Eye (tissue), 1 donor: ENCODE measurements around the gene NCKIPSD.
A peak's percentile ranks its signal among the peaks of the same experiment; 100 is the strongest.
"Not testable (repeated sequence)": the region's sequence is repeated elsewhere in the genome, so short reads cannot be mapped to it uniquely, and the experiment has no call there.

Experiments
- DNase-seq: peaks from one replicate; pipeline ENCODE4 v3.0.0-alpha.2; 2015

The NCKIPSD gene

DNA sequence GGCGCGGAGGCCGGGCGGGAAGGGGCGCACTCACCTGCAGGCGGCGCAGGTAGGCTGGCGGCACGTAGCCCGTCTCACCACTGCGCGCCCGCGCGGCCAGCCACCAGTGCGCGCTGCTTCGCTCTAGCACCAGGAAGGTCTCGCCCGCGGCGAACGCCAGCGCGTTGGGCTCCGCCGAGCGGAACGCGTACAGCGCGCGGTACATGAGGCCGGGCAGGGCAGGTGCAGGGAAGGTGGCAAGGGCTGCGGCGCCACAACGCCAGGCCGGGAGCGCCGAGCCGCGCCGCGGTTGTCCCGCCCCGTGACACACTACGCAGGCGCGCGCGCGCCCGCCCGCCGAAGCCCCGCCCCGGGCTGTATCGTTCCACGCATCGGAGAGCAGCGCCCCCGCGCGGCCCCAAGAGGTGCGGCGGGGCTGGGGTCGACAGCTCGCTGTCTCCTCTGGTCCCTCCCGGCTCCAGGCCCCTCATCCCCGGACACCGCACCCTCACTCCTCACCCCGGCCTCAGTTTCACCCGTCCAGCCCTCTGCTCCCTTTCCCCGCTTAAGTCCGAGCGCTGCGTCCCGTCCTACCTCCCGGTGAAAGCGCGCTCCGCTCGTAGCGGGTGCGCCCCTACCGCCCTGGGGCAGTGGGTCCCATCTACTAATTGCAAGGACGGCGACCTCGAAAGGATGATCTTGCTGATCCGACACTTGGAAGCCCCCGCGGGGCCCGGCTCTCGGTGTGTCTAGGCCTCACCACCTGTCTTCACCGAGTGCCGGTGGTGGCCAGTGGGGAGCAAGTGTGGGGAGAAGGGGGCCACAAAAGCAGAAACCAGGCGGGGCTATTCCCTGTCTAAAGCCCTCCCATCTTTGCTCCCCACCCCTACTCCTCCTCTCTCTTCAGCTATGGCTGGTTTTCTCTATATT, at the start of gene NCKIPSD:
Gene NCKIPSD, minus strand, starts transcription at position 313 of the 909 bp plus-strand sequence. Its CDS starts 108 bp downstream, at position 205.
- DNase-seq = peak; percentile 97

DNA sequence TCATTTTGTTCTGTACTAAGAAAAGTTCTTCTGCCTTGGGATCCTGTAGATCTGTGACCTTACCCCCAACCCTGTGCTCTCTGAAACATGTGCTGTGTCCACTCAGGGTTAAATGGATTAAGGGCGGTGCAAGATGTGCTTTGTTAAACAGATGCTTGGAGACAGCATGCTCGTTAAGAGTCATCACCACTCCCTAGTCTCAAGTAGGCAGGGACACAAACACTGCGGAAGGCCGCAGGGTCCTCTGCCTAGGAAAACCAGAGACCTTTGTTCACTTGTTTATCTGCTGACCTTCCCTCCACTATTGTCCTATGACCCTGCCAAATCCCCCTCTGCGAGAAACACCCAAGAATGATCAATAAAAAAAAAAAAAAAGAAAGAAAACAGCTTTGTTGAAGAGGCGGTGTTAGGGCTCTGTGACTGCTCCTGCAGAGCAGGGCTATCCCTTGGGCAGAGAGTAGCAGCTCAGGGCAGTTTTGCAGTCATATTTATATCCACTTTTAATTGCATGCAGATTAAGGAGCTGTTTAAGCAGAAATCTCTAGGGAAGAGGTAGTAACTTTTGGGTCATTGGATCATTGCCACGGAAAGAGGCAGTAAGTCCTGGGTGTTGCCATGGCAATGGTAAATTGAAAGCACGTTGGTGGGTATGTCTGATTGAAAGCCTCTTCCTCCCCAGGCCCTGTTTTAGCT, 49.5 kb upstream of the NCKIPSD start:
- DNase-seq = peak; percentile 58

- not testable (repeated sequence) for DNase-seq
These were observed 48.8 kb upstream of the NCKIPSD start for GRCh38 chr3:48734541-48734940.

DNA sequence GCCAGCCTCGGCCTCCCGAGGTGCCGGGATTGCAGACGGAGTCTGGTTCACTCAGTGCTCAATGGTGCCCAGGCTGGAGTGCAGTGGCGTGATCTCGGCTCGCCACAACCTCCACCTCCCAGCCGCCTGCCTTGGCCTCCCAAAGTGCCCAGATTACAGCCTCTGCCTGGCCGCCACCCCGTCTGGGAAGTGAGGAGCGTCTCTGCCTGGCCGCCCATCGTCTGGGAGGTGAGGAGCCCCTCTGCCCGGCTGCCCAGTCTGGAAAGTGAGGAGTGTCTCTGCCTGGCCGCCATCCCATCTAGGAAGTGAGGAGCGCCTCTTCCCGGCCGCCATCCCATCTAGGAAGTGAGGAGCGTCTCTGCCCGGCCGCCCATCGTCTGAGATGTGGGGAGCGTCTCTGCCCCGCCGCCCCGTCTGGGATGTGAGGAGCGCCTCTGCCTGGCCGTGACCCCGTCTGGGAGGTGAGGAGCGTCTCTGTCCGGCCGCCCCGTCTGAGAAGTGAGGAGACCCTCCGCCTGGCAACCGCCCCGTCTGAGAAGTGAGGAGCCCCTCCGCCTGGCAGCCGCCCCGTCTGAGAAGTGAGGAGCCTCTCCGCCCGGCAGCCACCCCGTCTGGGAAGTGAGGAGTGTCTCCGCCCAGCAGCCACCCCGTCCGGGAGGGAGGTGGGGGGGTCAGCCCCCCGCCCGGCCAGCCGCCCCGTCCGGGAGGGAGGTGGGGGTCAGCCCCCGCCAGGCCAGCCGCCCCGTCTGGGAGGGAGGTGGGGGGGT, 48.2 kb upstream of the NCKIPSD start:
- DNase-seq = not testable (repeated sequence)

DNA sequence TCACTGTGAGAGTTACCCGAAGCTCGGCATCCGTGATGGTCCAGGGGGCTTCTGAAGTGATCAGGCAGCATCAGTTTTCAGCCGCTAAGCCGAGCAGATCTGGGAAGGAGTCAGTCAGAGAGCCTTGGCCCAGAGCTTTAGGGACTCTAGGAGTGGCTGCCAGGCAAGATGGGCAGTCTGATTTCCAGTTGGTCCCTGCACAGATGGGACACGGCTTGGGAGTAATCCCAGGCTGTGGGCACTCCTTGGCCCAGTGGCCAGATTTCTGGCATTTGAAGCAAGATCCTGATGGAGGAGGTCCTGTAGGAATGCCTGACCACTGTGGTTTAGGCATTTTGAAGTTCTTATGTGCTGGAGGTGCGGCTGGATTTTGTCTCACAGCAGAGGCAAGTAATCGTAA, 41.8 kb upstream of the NCKIPSD start:
- no peak for DNase-seq

DNA sequence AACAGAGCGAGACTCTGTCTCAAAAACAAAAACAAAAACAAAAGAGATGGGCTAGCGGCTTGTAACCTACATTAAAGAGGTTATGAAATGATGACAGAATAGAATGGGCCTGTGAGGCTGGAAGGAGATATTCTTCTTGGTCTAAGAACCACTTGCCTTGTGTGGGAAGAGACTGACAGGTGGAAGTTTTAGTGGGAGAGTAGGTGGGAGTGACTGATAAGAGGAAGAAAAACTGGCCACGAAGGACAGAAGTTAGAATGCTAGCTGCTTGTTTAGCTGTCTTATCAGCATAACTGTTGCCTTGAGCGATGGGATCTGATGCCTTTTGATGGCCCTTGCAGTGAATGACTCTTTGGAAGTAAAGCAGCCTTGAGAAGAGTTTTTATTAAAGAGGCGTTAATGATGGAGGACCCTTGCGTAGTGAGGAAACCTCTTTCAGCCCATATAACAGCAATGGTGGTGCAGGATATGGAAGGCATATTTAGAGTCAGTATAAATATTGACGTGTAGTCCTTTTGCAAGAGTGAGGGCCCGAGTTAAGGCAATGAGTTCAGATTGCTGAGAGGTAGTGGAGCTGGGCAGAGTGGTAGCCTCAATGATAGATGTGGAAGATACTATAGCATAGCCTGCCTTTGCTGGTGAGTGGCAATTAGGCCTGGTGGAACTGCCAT, 39.6 kb upstream of the NCKIPSD start:
- not testable (repeated sequence) for DNase-seq

DNA sequence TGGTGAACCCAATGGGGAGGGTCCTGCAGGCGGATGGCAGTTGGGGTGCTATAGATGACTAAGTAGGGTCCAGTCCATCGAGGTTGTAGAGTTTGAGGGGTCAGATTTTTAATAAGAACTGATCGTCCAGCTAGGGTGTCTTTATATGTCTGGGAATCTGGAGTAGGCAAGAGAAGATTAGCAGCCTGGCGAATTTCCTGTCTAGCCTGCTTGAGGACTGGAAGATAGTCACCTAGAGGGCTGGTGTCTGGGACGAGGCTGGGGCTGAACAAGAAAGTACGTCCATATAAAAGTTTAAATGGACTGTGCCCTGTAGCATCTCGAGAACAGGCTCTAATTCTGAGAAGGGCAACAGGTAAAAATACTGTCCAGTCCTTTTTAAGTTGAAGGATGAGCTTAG, 38.0 kb upstream of the NCKIPSD start:
- no peak for DNase-seq

DNA sequence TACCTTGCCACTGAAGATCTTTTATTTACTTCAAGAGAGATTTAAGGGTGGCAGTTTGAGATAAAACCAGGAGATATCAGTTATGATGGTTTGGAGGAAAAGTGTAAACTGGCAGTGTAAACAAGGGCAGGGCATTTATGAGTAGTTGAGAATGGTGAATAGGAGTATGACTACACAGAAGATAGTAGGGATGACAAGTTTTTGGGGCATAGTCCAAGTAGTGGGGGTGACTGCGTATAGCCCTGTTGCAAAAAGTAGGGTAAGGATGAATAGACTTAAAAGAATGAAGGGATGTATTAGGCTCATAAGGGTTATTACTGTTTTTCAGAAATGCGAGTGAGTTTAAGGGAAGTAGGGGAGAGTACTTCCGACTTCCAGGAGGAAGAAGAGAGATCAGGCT, 37.6 kb upstream of the NCKIPSD start:
- not testable (repeated sequence) for DNase-seq

- peak; percentile 99 for DNase-seq
These were observed 31.4 kb upstream of the NCKIPSD start, which contains the start of gene IP6K2 for GRCh38 chr3:48716982-48717746. Gene IP6K2, minus strand, starts transcription at chr3:48717221. Its CDS starts 21,930 bp downstream, at chr3:48695291.

DNA sequence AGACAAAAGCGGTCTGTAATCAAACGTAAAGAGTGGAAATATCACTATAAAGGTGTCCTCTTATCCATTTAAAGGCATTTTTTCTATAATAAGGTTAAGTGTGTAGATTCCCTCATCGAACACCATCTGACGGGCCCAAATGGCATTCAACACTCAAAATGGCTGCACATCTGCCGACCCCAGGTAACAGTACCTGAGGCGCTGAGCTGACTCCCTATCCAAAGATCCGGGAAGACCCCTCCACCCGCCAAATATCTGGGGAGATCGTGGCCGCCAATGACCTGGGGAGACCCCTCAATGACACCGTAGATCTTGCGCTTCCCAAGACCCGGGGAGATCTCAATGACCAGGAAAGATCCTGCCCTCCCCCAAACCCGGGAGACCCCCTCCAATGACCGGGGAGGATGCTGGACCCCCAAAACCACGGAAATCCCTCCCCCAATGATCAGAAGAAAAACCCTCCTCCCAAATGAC, 30.8 kb upstream of the NCKIPSD start:
- DNase-seq = peak; percentile 76

- peak; percentile 78 for DNase-seq
These were observed 29.6 kb upstream of the NCKIPSD start for GRCh38 chr3:48715174-48715800.

GRCh38 chr3:48711727-48712126, 26.0 kb upstream of the NCKIPSD start:
- no peak for DNase-seq

DNA sequence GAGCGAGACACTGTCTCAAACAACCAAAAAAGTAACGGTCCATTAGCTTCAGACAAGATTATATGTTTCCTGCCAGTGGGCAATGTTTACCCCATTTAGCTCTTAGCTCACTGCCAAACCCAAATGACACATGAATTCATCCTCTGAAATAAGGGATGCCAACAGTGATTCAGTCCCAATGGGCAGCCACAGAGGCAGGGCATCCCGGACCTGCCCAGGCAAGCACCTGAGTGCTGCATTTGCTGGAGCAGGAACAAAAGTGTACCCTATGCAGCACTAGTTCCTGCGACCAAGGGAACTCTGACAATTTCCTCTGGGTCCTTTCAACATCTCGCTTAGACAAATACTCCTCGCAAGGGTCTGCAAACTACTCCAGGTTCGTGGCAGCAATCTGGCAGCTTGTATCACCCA, 23.3 kb upstream of the NCKIPSD start:
- no peak for DNase-seq

- no peak for DNase-seq
These were observed 22.8 kb upstream of the NCKIPSD start for GRCh38 chr3:48708481-48708889.

GRCh38 chr3:48707157-48707556, 21.4 kb upstream of the NCKIPSD start:
- DNase-seq = no peak

DNA sequence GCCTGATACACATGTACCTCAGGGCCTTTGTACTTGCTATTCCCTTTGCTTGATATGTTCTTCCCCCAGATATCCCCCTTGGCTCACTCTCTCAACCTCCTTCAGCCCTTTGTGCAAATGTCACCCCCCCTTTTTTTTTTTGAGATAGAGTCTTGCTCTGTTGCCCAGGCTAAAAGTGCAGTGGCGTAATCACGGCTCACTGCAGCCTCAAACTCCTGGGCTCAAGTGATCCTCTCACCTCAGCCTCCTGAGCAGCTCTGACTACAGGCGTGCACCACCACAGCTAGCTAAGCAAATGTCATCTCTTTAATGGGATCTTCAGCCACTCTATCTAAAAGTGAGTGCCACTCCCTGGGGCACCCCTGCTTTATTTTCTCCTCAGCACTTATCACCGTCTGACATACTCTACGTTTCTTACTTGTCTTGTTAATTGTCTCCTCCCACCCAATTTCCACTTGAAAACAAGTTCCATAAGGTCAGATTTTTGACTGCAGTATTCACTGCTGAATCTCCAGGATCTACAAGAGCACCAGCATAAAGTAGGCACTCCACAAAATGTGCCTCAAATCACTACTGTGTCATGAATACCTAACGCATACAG, 16.7 kb upstream of the NCKIPSD start:
- DNase-seq = no peak

DNA sequence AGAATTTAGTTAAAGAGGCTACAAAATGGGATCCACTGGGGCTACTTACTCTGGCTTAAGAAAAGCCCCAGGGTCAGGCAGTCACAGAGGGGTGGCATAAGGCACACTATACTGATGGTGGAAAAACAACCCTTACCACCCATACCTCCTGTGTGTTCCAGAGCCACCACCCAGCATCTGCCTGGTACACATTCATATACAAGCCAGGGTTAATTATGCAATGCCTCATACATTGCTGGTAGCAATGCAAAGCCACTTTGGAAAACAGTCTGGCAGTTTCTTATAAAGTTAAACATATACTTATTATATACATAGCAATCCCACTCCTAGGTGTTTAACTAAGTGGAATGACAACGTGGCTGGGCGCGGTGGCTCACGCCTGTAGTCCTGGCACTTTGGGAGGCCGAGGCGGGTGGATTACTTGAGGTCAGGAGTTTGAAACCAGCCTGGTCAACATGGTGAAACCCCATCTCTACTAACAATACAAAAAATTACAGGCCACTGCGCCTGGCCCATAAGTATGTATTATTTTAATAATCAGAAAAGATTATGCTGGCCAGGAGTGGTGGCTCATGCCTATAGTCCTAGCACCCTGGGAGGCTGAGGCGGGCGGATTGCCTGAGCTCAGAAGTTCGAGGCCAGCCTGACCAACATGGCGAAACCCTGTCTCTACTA, 15.2 kb upstream of the NCKIPSD start:
- DNase-seq = no peak

DNA sequence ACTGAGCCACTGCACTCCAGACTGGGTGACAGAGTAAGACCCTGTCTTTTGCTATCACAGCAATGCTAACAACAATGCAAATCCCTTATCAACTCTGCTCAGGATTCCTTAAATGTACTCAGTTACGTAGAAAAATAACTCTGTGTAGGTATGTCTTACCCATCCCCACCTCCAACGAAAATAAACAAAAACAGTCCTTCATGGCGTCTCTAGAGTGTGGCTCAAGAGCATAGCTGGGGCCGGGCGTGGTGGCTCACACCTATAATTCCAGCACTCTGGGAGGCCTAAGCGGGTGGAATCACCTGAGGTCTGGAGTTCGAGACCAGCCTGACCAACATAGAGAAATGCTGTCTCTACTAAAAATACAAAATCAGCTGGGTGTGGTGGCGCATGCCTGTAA, 13.2 kb upstream of the NCKIPSD start:
- DNase-seq = no peak

DNA sequence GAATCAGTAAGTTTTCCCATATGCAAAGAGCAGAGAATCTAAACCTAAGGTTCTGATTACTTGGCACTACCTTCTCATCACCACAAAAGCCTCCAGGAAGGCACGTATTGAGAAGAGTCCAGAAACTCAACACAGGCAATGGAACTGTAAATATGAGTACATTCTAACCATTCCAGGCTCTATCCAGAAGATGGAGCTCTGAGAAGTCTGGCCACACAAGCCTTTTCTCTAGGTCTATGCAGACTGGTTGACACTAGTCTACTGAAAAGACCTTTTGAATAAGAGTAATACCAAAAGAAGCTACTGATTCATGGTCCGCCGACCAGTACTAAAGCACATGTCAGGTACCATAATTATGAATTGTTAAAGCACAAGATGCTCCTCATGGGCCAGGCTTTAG, 12.2 kb upstream of the NCKIPSD start:
- no peak for DNase-seq

DNA sequence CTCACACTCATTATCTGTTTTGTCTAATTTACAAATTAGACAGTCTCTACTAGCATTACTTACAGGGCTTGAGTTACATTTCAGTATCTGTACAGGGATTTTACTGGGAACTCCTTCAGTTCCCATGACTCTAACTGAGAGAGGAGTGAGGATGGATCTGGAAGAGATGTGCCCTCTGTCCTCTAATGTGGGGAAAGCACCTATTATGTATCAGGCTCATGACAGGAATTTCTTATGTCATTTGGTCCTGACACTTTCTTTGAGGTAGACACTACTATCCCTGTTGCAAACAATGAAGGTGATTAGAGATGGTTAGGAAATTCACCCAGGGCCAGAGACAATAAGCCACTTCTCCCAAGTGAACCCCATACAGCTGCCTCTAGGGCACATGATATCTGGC, 10.9 kb upstream of the NCKIPSD start:
- no peak for DNase-seq
